Right lobe of liver (tissue), 4 donors: Measurements from ENCODE around the gene MEA1.

Experiments used
- POLR2A ChIP-seq: fragments of 450-650 bp; IDR thresholded peaks from one replicate; pipeline ENCODE4 v1.6.1; 2017; ENCODE audit warnings: antibody characterized with exemption, mild to moderate bottlenecking
- TF ChIP-seq, protein P1 (sequence below), 4 donors: fragments of 200-600 bp in 3 of 4; fragments of 450-650 bp in 1 of 4; IDR thresholded peaks; one replicate each; pipeline versions ENCODE4 v1.5.1 to v1.8.0; 2016 to 2022; ENCODE audit warnings: antibody characterized with exemption in 4 of 4, mild to moderate bottlenecking in 2 of 4
- donor health status: DM: no; HTN: no; CAD: no.
- donor health status: DM: no; HTN: no; CAD: no.
- donor health status: DM: no; HTN: yes; CAD: no.

DNA sequence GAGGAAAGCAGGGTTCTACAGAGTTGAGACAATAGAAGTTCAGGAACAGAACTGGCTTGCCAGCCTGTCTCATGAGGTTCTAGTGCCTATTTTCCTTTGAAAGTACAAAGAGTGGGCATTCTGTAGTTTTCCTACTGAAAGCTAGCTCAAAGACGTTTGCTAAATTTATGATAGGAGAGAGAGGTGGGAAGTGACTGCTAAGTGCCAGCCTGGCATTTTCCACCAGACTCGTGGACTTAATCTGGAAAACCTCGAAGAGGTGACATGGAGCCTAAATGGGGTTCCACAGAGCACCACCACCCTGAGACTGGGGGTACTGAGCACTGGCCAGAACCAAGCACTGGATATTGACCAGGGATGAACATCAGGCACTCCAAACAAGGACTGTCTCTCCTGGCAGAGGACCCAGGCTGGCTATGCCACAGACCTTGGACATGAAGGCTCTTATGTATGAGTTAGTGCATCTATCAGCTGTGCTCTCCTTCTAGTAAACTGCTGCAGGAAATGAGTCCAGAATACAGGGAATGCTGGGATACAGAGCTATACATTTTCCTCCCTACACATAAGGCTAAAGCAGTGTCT, 41.9 kb downstream of the MEA1 start:
- no peak for TF ChIP-seq POLR2A
- TF ChIP-seq, protein P1, sequence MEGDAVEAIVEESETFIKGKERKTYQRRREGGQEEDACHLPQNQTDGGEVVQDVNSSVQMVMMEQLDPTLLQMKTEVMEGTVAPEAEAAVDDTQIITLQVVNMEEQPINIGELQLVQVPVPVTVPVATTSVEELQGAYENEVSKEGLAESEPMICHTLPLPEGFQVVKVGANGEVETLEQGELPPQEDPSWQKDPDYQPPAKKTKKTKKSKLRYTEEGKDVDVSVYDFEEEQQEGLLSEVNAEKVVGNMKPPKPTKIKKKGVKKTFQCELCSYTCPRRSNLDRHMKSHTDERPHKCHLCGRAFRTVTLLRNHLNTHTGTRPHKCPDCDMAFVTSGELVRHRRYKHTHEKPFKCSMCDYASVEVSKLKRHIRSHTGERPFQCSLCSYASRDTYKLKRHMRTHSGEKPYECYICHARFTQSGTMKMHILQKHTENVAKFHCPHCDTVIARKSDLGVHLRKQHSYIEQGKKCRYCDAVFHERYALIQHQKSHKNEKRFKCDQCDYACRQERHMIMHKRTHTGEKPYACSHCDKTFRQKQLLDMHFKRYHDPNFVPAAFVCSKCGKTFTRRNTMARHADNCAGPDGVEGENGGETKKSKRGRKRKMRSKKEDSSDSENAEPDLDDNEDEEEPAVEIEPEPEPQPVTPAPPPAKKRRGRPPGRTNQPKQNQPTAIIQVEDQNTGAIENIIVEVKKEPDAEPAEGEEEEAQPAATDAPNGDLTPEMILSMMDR (IDR thresholded peaks at IDR 0.05) = no peak
